SK-N-MC (cell line): Measurements from ENCODE around the gene PARD3.

Experiments used
- DNase-seq: peaks from one replicate; pipeline ENCODE4 v3.0.0-alpha.2; 2011; ENCODE audit warnings: low read depth, low spot score
- H3K27ac ChIP-seq: fragments of 200-600 bp; sonication (generic); 2 replicates; pipeline ENCODE4 v1.5.1; 2016; ENCODE audit warnings: mixed run types
- H3K36me3 ChIP-seq: fragments of 200-600 bp; sonication (generic); 2 replicates; pipeline ENCODE4 v1.6.1; 2017; ENCODE audit warnings: antibody characterized with exemption, low read length, mixed read lengths; ENCODE audit not compliant: insufficient read depth
- H3K4me3 ChIP-seq: fragments of 200-600 bp; sonication (generic); 2 replicates; pipeline ENCODE4 v1.5.1; 2016
- H3K9ac ChIP-seq: fragments of 200-600 bp; sonication (generic); 2 replicates; pipeline ENCODE4 v1.8.0; 2017; ENCODE audit warnings: mixed run types, mixed read lengths; ENCODE audit not compliant: insufficient read length
- H3K9me3 ChIP-seq: fragments of 200-600 bp; sonication (generic); 2 replicates; pipeline ENCODE4 v1.6.1; 2017; ENCODE audit warnings: low read depth, mild to moderate bottlenecking, antibody characterized with exemption, low read length, moderate library complexity, mixed read lengths
- EZH2 ChIP-seq: fragments of 200-600 bp; sonication (generic); IDR thresholded peaks from one replicate; pipeline ENCODE4 v1.6.1; 2017; ENCODE audit warnings: antibody characterized with exemption
- FOXP2 ChIP-seq: optimal IDR thresholded peaks from 2 replicates; pipeline ENCODE3; 2011; ENCODE audit warnings: mild to moderate bottlenecking, moderate library complexity; ENCODE audit not compliant: insufficient read depth; ENCODE audit errors: extremely low read length, control extremely low read depth
- POLR2AphosphoS5 ChIP-seq: IDR thresholded peaks from 2 replicates; pipeline ENCODE4 v1.6.1; 2012; ENCODE audit warnings: mild to moderate bottlenecking, low read depth, low read length, borderline replicate concordance

PARD3 gene

DNA sequence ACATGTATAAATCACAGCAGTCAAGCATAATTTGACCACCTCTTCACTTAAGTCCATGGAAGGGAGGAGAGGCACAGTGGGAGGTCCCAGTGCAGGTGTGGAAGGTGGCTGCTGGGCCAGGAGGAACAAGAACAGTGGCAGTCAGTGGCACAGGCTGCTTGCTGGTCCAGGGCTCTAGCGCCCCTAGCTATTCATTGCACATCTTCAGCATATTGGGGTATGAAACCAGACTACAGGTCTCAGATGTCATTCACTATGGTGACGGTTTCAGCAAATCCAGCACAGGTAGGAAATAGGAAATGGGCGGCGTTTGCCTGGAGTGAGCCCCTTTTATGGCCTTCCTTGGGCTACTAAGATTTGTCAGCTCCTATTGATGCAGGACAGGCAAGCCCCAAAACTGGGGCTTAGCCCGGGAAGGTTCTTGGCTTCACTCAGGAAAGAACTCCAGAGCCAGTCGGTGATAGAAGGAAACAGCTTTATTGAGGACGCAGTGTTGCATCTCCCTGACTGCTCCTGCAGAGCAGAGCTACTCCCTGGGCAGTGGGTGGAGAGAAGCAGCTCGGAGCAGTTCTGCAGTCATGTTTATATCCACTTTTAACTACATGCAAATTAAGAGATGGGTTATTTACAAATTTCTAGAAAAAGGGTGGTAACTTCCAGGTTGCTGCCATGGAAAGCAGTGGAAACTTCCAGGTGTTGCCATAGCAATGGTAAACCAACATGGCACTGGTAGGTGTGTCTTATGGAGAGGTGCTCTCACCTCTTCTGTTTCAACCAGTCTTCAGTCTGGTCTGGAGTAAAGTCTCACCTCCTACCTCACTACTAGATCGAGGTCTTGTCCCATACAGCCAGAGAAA, 608.8 kb downstream of the PARD3 start:
- no peaks in the 10 kb centered on the region for H3K36me3 ChIP-seq

DNA sequence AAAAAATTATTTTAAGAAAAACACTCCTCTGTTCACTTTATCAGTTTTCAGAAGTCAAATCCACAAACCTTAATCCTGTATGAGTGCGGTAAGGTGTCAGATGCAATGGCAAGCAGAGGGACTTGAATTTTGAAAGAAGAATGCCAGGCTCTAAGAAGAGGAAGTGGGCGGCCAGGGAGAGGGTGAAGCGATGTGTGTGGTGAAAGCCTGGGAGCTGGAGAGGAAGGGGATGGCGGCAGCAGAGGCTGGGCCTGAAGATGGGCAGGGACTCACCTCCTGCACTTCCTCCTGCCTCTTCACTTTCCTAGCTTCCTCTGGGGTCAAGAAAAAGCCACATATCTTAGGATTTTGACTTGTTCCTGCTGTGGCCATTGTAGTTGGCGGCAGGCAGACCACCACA, 609.6 kb downstream of the PARD3 start:
- no peak for TF ChIP-seq FOXP2
- TF ChIP-seq POLR2AphosphoS5: no peak
- no peak for TF ChIP-seq EZH2
- DNase-seq: no peak
- no peak overlapping the region for H3K27ac ChIP-seq
- H3K4me3 ChIP-seq: no peak overlapping the region
- no peaks in the 10 kb centered on the region for H3K36me3 ChIP-seq
- no peaks in the 10 kb centered on the region for H3K9me3 ChIP-seq
- H3K9ac ChIP-seq: no peak overlapping the region

More for the DNA sequence above, 608.8 kb downstream of the PARD3 start:
- DNase-seq: no peak
- Histone ChIP-seq H3K9ac (no peak overlapping the region), H3K4me3 (no peak overlapping the region), H3K9me3 (no peaks in the 10 kb centered on the region), H3K27ac (no peak overlapping the region)
- TF ChIP-seq EZH2: no peak
- TF ChIP-seq POLR2AphosphoS5: no peak
- no peak for TF ChIP-seq FOXP2

DNA sequence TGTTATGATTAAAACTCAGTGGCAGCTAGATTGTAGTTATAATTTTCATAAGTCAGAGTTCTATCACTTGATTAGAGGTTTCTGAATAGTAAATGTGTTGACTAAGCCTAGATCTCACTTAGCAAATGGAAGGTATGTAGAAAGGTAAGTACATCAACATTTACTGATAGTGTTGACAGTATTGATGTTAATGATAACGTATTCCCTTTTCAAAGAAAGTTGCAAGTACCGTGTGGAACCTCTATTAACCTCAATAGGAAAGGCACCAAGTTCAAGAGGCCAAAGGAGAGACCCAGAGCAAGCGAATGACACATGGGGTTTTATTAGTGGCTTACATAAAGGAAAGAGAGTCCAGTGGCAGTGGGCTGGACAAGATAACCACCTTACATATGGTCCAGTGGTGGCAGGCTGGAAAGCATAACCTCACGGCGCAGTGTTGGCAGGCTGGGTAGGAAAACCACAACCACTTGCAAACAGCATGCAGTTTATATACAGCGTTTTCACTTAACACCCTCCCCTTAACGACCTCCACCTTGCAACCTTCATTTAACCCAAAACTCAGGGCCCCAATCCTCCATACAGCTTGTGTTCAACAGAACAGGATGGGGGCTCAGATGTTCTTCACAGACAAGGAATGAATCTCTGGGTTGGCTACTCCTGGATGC, 611.0 kb downstream of the PARD3 start:
- TF ChIP-seq EZH2 (no peak), POLR2AphosphoS5 (no peak), FOXP2 (no peak)
- no peak overlapping the region for H3K27ac ChIP-seq
- H3K4me3 ChIP-seq: no peak overlapping the region
- no peak overlapping the region for H3K9ac ChIP-seq
- no peaks in the 10 kb centered on the region for H3K36me3 ChIP-seq
- no peaks in the 10 kb centered on the region for H3K9me3 ChIP-seq
- DNase-seq: no peak

DNA sequence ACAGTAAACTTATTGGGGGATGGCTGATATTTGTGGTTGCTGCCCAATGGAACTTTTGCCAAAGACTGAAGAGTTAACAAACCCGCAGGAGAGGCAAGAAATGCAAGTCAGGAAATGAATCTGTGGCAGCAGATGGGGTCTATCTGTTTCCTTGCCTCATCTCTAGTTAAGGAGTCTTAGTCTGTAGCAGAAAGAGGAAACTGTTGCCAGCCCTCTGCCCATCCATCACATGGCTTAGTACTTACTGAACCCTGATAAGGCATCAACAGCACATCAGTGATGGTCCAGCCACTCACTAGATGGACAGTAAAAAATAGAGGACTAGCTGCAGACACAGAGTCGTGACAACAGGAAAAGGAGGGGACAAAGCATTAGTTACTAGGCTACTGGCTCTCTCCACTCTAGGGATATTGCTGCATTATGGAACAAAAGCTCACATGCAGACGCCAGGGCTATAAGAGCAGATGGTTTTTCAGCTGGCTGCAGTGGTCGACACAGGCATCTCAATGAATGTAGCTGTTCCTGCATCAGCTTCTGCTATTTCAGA, 614.7 kb downstream of the PARD3 start:
- H3K9me3 ChIP-seq: no peaks in the 10 kb centered on the region
- no peak overlapping the region for H3K4me3 ChIP-seq
- H3K27ac ChIP-seq: no peak overlapping the region
- no peak overlapping the region for H3K9ac ChIP-seq
- H3K36me3 ChIP-seq: no peaks in the 10 kb centered on the region
- DNase-seq: no peak
- TF ChIP-seq EZH2 (no peak), POLR2AphosphoS5 (no peak), FOXP2 (no peak)

DNA sequence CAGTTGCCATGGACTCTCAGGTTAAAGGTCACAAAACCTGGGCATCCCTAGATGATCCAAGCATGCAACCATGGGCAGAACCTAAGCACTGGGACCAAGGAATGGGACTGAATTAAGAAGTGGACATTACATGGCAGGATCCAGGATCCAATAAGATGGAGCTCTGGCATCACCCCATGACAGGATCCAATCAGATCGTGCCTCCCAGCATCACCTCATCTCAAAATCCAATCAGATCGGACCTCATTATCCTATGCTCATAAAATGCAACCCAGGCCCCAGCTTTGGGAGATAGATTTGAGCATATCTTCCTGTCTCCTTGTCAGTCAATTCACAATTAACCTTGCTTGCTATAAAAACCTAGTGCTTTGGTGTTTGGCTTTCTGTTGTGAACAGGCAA, 616.1 kb downstream of the PARD3 start:
- H3K4me3 ChIP-seq: no peak overlapping the region
- no peaks in the 10 kb centered on the region for H3K9me3 ChIP-seq
- TF ChIP-seq EZH2 (no peak), FOXP2 (no peak), POLR2AphosphoS5 (no peak)
- H3K27ac ChIP-seq: no peak overlapping the region
- H3K9ac ChIP-seq: no peak overlapping the region
- no peak for DNase-seq
- H3K36me3 ChIP-seq: no peaks in the 10 kb centered on the region

DNA sequence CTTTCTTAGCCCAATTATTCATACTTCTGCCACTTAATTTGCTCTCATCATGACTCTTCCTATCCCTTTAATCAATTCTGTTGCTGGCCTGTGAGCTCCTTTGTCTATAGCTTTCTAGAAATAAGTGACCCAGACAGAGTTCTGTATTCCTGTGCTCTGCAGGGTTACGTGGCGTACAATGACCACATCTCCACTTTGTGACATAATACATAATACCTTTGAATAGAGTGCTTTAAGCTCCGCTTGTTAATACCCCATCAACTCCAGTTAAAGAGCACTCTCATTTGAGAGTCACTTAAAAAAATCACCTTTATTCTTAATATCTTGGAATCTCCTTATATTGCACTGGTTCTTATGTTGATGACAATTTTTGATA, 619.0 kb downstream of the PARD3 start:
- DNase-seq: no peak
- Histone ChIP-seq H3K9me3 (no peaks in the 10 kb centered on the region), H3K27ac (no peak overlapping the region), H3K36me3 (no peaks in the 10 kb centered on the region), H3K9ac (no peak overlapping the region), H3K4me3 (no peak overlapping the region)
- TF ChIP-seq POLR2AphosphoS5: no peak
- TF ChIP-seq EZH2: no peak
- TF ChIP-seq FOXP2: no peak

DNA sequence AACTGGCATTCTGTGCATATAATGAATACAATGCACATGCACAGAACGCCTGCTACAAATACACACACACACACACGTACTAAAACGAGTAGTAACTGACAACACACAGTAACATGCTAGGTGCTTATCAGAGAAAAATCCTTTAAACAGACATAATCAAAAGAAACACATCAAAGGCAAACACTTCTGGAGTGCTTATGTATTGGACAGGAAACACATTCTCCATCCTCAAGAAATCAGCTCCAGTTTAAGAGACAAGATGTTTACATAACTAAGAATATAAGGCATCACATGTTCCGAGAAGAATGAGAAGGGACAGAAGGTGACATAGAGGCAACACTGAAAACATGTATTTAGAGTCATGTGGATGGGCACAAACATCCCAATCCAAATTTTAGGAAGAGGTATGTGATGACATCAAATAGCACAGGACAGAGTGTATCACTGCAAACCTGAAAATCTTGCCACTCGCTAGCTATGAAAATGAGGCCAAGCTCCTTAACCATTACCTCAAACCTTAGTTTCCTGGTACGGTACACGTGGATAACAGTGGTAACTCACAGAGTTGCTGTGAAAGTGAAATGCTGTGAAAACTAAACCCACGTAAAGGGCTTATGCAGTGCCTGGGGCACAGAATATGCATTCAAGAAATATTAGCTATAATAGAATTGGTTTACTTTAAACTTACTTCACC, 619.6 kb downstream of the PARD3 start:
- Histone ChIP-seq H3K9me3 (no peaks in the 10 kb centered on the region), H3K9ac (no peak overlapping the region), H3K4me3 (no peak overlapping the region), H3K27ac (no peak overlapping the region), H3K36me3 (no peaks in the 10 kb centered on the region)
- DNase-seq: no peak
- TF ChIP-seq FOXP2 (no peak), POLR2AphosphoS5 (no peak), EZH2 (no peak)
